GM10266 (cell line): ENCODE measurements around the gene SREK1IP1.
"Not testable (repeated sequence)": the region's sequence is repeated elsewhere in the genome, so short reads cannot be mapped to it uniquely, and the experiment has no call there.

Experiments
- DNase-seq: peaks from one replicate; pipeline ENCODE4 v3.0.0; 2012; ENCODE audit errors: extremely low spot score
- TF ChIP-seq, protein P1 (sequence below): IDR thresholded peaks from 2 replicates; pipeline ENCODE4 v1.5.1; 2012; ENCODE audit warnings: mild to moderate bottlenecking, low read depth; ENCODE audit not compliant: control insufficient read depth, insufficient read depth; ENCODE audit errors: missing control alignments

Gene SREK1IP1

DNA sequence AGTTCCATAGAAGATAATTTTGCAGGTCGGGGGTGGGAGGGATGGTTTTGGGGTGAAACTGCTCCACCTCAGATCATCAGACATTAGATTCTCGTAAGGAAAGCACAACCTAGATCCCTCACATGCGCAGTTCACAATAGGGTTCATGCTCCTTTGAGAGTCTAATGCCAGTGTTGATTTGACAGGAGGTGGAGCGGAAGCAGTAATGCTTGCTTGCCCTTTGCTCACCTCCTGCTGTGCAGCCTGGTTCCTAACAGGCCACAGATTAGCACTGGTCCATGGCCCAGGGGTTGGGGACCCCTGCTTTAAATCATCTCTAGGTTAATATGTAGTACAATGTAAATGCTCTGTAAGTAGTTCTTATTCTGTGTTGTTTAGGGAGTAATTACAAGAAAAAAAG lies 67.7 kb downstream of the SREK1IP1 start:
- TF ChIP-seq, protein P1, sequence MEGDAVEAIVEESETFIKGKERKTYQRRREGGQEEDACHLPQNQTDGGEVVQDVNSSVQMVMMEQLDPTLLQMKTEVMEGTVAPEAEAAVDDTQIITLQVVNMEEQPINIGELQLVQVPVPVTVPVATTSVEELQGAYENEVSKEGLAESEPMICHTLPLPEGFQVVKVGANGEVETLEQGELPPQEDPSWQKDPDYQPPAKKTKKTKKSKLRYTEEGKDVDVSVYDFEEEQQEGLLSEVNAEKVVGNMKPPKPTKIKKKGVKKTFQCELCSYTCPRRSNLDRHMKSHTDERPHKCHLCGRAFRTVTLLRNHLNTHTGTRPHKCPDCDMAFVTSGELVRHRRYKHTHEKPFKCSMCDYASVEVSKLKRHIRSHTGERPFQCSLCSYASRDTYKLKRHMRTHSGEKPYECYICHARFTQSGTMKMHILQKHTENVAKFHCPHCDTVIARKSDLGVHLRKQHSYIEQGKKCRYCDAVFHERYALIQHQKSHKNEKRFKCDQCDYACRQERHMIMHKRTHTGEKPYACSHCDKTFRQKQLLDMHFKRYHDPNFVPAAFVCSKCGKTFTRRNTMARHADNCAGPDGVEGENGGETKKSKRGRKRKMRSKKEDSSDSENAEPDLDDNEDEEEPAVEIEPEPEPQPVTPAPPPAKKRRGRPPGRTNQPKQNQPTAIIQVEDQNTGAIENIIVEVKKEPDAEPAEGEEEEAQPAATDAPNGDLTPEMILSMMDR: no peak
- no peak for DNase-seq

DNA sequence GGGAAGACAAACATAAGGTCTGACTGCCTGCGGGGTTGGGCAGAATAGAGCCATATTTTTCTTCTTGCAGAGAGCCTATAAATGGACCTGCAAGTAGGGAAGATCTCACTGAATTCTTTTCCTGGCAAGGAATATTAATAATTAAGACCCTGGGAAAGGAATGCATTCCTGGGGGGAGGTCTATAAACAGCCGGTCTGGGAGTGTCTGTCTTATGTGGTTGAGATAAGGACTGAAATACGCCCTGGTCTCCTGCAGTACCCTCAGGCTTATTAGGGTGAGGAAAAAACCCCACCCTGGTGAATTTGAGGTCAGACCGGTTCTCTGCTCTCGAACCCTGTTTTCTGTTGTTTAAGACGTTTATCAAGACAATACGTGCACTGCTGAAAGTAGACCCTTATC lies 72.1 kb downstream of the SREK1IP1 start:
- not testable (repeated sequence) for DNase-seq

DNA sequence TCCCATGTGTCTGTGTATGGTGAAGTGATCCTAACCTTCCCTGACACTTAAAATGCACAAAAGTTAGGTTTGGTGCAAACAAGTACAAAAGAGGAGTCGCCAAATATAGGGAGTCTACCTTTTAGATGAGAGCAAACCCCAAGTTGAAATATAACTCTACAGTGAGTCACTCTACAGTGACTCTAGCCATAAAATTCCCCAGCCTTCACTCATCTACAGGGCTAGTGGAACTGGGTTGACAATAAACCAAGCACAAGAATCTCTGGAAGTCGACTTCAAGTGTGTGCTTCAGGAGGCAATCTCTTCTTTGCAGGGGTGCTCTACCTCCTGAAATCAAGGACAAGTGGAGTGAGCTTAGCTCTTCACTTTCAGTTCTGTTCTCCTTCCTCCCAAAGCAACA lies 74.9 kb downstream of the SREK1IP1 start:
- no peak for DNase-seq
- TF ChIP-seq, protein P1: no peak

DNA sequence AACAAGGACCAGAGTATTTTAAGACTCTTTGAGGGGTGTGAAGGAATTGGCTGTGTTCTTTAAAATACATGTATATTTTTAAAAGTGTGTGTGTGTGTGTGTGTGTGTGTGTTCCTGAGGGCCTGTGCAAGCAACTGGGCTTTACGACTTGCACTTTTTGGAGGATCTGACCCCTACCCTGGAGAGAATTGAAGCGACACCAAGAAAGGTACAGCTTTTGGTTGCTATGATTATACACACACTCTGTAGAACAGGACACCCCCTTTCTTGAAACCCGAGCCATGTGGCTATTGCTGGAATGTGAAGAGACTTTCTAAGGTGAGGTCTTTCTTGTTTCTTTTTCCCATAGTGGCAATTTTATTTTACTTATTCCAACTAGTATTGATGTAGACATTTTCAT lies 77.2 kb downstream of the SREK1IP1 start:
- TF ChIP-seq, protein P1: no peak
- no peak for DNase-seq

DNA sequence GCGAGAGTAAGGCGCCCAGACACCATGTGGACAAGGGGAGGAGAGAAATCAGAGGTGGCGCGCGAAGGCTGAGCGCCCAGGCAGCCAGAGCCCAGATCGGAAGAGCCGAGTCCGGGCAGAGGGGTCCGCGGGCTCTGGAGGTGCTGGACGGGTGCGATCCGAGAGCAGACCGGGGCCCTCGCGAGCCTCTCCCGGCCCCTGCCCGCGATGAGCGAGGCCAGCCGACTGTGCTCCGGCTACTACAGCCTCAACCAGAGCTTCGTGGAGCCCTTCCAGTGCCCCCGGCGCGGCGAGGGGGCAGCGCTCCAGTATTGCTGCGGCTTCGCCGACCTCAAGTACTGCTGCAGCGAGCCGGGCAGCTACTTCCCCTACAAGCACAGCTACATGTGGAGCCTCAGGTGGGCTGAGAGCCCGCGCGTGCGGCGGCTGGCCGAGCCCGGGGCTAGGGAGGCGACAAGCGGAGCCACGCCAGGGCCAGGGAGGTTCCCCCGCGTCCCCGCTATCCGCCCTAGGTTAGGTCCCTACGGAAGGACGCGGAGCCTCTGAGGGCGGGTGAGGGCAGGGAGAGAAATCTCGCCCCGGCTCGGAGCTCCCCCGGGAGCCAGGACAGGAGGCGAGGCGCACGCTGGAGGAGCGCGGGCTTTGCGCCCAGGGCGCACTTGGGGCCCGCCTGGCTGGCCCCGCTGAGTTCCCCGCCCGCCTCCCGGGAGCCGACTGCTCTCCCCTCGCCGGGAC lies 77.9 kb downstream of the SREK1IP1 start, which contains the start of gene SHISAL2B:
Gene SHISAL2B, plus strand, starts transcription at position 87 of the 735 bp plus-strand sequence. Its CDS starts 121 bp downstream, at position 208.
- TF ChIP-seq, protein P1: no peak
- DNase-seq: no peak

DNA sequence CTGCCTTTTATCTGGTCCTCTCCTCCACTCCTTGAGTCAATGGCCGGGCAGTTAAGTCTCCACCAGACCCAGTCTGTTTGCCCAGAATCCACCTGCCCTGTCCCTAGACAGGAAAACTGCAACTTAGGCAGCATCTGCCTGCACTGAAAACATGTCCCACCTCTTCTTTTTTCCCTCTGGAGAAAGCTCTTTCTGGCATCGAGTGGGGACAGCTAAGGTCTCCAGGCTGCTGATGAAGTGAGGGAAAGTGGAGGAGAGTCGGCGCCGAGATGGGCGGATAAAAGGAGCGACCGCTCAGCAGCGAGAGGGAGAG lies 78.4 kb downstream of the SREK1IP1 start:
- TF ChIP-seq, protein P1: no peak
- no peak for DNase-seq

DNA sequence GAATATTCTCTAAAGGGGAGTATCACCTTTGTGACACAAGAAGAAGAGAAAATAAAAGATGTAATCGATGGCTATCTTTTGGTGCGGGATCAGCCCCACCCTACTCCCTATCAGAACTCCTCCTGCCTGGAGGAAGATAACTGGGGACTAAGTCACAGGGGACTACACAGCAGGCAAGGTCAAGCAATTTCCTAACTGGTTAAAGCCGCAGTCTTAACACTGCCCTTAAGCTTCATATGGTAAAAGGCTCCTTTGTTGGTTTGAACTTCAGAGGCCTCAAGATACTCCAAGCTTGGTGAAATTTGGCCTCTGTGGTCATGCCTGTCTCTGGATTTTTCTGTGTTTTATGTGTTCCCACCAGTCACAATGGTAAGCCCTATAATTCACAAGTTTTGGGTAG lies 79.5 kb downstream of the SREK1IP1 start:
- no peak for DNase-seq
- TF ChIP-seq, protein P1: no peak

DNA sequence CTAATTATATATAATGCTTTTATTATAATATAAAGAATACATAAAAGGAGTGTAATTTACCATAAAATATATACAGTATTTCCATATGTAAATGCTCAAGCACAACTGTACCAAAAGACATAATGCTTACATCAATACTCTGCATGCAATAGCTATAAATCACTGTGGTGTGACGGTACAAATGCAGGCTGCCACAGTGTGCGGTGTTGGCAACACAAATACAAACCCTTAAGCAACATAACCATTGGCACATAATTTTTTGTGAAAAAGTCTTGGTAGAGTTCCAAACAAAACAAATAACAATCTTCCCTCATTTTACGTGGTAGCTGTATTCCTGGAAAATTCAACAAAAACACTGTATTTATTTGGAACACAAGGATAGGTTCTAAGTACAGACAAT lies 80.1 kb downstream of the SREK1IP1 start:
- TF ChIP-seq, protein P1: no peak
- no peak for DNase-seq
